Adrenal gland (tissue), 12 donors: ENCODE data around the gene MOV10L1. TPM values are rescaled to one million over a fixed set of nuclear protein-coding genes. Genes with fewer than 3 reads are reported as not detected.

Source experiments
- DNase-seq, 7 donors: peaks; one replicate each; pipeline ENCODE4 v3.0.0-alpha.2; 2019 to 2020
- H3K27ac ChIP-seq, 5 donors: fragments of 200-600 bp; sonication (generic) in 4 of 5; 1 replicate in 3 of 5; 2 replicates in 2 of 5; pipeline versions ENCODE4 v1.5.1 to v1.8.0; 2016 to 2020; ENCODE audit warnings: mild to moderate bottlenecking in 1 of 5
- H3K27me3 ChIP-seq: fragments of 200-600 bp; 2 replicates; pipeline ENCODE4 v1.8.0; 2021
- H3K36me3 ChIP-seq, 2 donors: fragments of 200-600 bp; replicated peaks in 1 of 2; 1 replicate in 1 of 2; 2 replicates in 1 of 2; pipeline versions ENCODE4 v1.5.1 to v1.8.0; 2018 to 2022
- H3K4me1 ChIP-seq, 2 donors: fragments of 200-600 bp; replicated peaks in 1 of 2; 1 replicate in 1 of 2; 2 replicates in 1 of 2; pipeline versions ENCODE4 v1.5.1 to v1.8.0; 2018 to 2021
- H3K4me3 ChIP-seq, 4 donors: fragments of 200-600 bp; sonication (generic) in 3 of 4; one replicate each; pipeline ENCODE4 v1.5.1; 2016 to 2018
- H3K9me3 ChIP-seq, 3 donors: fragments of 200-600 bp; sonication (generic) in 1 of 3; replicated peaks in 1 of 3; 1 replicate in 2 of 3; 2 replicates in 1 of 3; pipeline versions ENCODE4 v1.5.1 to v1.8.0; 2016 to 2021
- CTCF ChIP-seq, 6 experiments: fragments of 450-650 bp in 4 of 6; fragments of 200-600 bp in 2 of 6; sonication (generic) in 1 of 6; IDR thresholded peaks; 1 replicate in 5 of 6; 2 replicates in 1 of 6; pipeline versions ENCODE4 v1.5.1 to v1.8.0; 2016 to 2021; ENCODE audit warnings: antibody characterized with exemption in 6 of 6, mild to moderate bottlenecking in 2 of 6, moderate library complexity in 1 of 6
- POLR2A ChIP-seq, 2 donors: fragments of 450-650 bp; IDR thresholded peaks; one replicate each; pipeline ENCODE4 v1.6.1; 2017; ENCODE audit warnings: antibody characterized with exemption in 2 of 2, mild to moderate bottlenecking in 2 of 2, moderate library complexity in 1 of 2
- WGBS, 4 donors: extraction: QIAGEN DNeasy Blood & Tissue Kit in 2 of 4; methylation state at CpG; one replicate each; pipeline versions ENCODE4 v1.1.5 to v1.1.7; 2013 to 2017; 5-methylcytosine and 5-hydroxymethylcytosine counted together
- intact Hi-C, 2 donors: fragments of 100-400 bp; cut with DNase I; formaldehyde crosslinking; loops; one replicate each; pipeline versions ENCODE4 v1.14.1 to v1.15.0; 2022 to 2023
- polyA plus RNA-seq, 3 donors: library from polyadenylated mRNA; stranded (reverse); fragments of 200-250 nt in 2 of 3; fragments of 350-450 nt in 1 of 3; fragmentation: Illumina TruSeq in 1 of 3; extraction: RNeasy Lipid Tissue Mini Kit (QIAGEN cat#74804) in 1 of 3; gene quantifications; one replicate each; pipeline ENCODE4 v1.2.3, GENCODE V29; 2013 to 2014
- total RNA-seq, 9 donors: library from RNA; depleted of rRNA in 4 of 9; stranded (reverse); fragments of >200 nt in 4 of 9; fragments of 120-200 nt in 1 of 9; fragmentation: NEBNext Ultra II Directional in 1 of 9; extraction: Animal tissue kit (Norgen Biotek cat#: 25700) in 1 of 9; gene quantifications; one replicate each; pipeline versions ENCODE4 v1.1.0 to v1.2.4, GENCODE V29; 2013 to 2023
- donor health status: healthy with polysubstance abuse.
- donor health status: Bipolar disorder and iron deficiency.
- donor health status: DM: yes; HTN: yes; CAD: no.
- donor health status: DM: no; HTN: no; CAD: no.
- donor health status: DM: no; HTN: no; CAD: no.
- donor health status: DM: yes; HTN: yes; CAD: no.

MOV10L1 gene
- total and polyA plus RNA-seq, 12 donors: 0.14 to 0.74 (median 0.40) TPM; not detected in 5

GRCh38 chr22:50087646-50088045 lies 2.2 kb upstream of the MOV10L1 start:
- DNase-seq: no peak
- Histone ChIP-seq H3K4me3 (no peak overlapping the region), H3K27ac (no peak overlapping the region), H3K9me3 (no peaks in the 10 kb centered on the region), H3K27me3 (peaks cover 33% of the 10 kb centered on the region), H3K36me3 (no peaks in the 10 kb centered on the region), H3K4me1 (no peaks in the 10 kb centered on the region)
- intact Hi-C loops: no loop called here
- 87 to 92% (median 88%) methylated on average over 8 to 12 of the region's 12 CpGs for WGBS, 4 donors
- TF ChIP-seq CTCF (IDR thresholded peaks at IDR 0.05): no peak
- no peak for TF ChIP-seq POLR2A (IDR thresholded peaks at IDR 0.05)

GRCh38 chr22:50088096-50088495 lies 1.7 kb upstream of the MOV10L1 start:
- Histone ChIP-seq H3K27ac (no peak overlapping the region), H3K4me1 (no peaks in the 10 kb centered on the region), H3K9me3 (no peaks in the 10 kb centered on the region), H3K27me3 (peaks cover 33% of the 10 kb centered on the region), H3K36me3 (no peaks in the 10 kb centered on the region), H3K4me3 (no peak overlapping the region)
- intact Hi-C loops: no loop called here
- 86 to 92% (median 91%) methylated on average over 11 to 12 of the region's 12 CpGs for WGBS, 4 donors
- DNase-seq: no peak
- no peak for TF ChIP-seq CTCF (IDR thresholded peaks at IDR 0.05)
- TF ChIP-seq POLR2A (IDR thresholded peaks at IDR 0.05): no peak

GRCh38 chr22:50089231-50089630 lies 575 bp upstream of the MOV10L1 start:
- DNase-seq: no peak
- no peaks in the 10 kb centered on the region for H3K36me3 ChIP-seq
- H3K27me3 ChIP-seq: peaks cover 24% of the 10 kb centered on the region
- no peak overlapping the region for H3K4me3 ChIP-seq
- no peaks in the 10 kb centered on the region for H3K4me1 ChIP-seq
- no peaks in the 10 kb centered on the region for H3K9me3 ChIP-seq
- no peak overlapping the region for H3K27ac ChIP-seq
- intact Hi-C loops: no loop called here
- 74 to 86% (median 79%) methylated on average over 11 of the region's 11 CpGs for WGBS, 4 donors
- no peak for TF ChIP-seq POLR2A (IDR thresholded peaks at IDR 0.05)

DNA sequence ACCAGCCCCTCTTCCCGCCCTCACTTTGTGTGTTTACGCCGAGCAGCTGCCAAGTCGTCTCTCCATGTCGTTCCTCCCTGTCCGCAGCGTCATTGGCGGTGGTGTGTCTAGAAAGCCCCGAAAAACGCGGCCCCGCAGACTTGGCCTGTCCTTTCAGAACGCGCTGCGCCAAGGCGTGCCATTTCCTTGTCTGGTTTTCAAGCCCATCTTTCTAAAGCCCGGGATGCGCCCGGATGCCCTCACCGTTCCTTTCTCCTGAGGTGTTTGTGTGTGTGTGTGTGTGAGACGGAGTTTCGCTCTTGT lies 557 bp downstream of the MOV10L1 start:
- intact Hi-C loops: no loop called here
- Histone ChIP-seq H3K36me3 (no peaks in the 10 kb centered on the region), H3K27ac (no peak overlapping the region), H3K4me1 (no peaks in the 10 kb centered on the region), H3K4me3 (no peak overlapping the region), H3K27me3 (peaks cover 19% of the 10 kb centered on the region), H3K9me3 (no peaks in the 10 kb centered on the region)
- 88 to 96% (median 92%) methylated on average over 22 of the region's 22 CpGs for WGBS, 4 donors
- no peak for TF ChIP-seq POLR2A (IDR thresholded peaks at IDR 0.05)
- TF ChIP-seq CTCF (IDR thresholded peaks at IDR 0.05): no peak
- no peak for DNase-seq

GRCh38 chr22:50091092-50091768 lies 1.4 kb downstream of the MOV10L1 start:
- Histone ChIP-seq H3K27ac (no peak overlapping the region), H3K36me3 (no peaks in the 10 kb centered on the region), H3K4me3 (no peak overlapping the region), H3K4me1 (no peaks in the 10 kb centered on the region), H3K27me3 (peaks cover 19% of the 10 kb centered on the region), H3K9me3 (no peaks in the 10 kb centered on the region)
- TF ChIP-seq POLR2A (IDR thresholded peaks at IDR 0.05) (no peak), CTCF (IDR thresholded peaks at IDR 0.05) (no peak)
- 82 to 87% (median 84%) methylated on average over 13 to 29 of the region's 29 CpGs for WGBS, 4 donors
- DNase-seq: no peak
- intact Hi-C loops: no loop called here
